ENCODE data around the gene RAB27B. TPM values are rescaled to one million over a fixed set of nuclear protein-coding genes. Genes with fewer than 3 reads are reported as not detected.

Gene RAB27B
- total RNA-seq, 4 donors from 2014 or later: 0.19 to 0.98 (median 0.61) TPM

DNA sequence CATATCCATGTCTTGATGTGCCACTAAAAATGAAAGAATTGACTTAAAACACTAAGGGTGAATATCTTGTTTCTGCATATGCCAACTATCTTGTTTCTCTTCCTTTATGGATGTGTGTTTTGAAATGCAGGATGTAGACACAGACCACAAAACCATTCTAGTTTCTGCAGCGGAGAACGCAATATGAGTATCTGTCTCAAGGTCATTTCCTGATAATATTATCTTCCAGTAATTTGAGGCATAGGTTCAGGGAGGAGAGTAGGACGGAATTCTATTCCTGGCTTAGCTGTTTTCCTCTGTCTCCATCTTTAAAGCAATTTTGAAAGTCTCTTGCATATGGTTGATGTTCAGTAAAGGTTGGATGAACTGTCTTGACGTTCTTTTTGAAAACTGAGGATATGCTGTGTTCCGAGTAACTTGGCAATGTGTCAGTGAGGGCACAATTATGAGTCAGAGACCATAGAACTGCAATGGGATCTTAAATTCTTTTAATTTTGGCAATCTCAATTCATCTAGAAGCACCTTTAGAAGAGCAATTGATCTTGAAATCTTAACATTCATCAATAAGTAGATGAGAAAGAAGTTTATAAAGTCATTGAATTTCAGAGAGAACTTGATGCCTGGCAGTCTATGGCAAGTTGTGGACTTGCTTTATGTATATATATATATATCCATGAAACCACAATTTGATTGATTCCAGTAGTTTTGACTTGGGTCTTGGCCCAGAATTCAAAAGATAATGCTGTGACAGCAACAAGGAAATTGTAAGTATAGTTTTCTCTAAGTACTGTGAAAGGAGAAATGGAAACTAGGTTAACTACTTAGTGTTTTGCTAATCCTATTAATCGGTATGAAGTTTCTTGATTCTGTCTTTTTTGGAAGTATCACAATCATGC, 24.8 kb downstream of the RAB27B start:
- TF ChIP-seq, protein P1, sequence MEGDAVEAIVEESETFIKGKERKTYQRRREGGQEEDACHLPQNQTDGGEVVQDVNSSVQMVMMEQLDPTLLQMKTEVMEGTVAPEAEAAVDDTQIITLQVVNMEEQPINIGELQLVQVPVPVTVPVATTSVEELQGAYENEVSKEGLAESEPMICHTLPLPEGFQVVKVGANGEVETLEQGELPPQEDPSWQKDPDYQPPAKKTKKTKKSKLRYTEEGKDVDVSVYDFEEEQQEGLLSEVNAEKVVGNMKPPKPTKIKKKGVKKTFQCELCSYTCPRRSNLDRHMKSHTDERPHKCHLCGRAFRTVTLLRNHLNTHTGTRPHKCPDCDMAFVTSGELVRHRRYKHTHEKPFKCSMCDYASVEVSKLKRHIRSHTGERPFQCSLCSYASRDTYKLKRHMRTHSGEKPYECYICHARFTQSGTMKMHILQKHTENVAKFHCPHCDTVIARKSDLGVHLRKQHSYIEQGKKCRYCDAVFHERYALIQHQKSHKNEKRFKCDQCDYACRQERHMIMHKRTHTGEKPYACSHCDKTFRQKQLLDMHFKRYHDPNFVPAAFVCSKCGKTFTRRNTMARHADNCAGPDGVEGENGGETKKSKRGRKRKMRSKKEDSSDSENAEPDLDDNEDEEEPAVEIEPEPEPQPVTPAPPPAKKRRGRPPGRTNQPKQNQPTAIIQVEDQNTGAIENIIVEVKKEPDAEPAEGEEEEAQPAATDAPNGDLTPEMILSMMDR (IDR thresholded peaks at IDR 0.05; ENCODE audit: low read depth): no peak

DNA sequence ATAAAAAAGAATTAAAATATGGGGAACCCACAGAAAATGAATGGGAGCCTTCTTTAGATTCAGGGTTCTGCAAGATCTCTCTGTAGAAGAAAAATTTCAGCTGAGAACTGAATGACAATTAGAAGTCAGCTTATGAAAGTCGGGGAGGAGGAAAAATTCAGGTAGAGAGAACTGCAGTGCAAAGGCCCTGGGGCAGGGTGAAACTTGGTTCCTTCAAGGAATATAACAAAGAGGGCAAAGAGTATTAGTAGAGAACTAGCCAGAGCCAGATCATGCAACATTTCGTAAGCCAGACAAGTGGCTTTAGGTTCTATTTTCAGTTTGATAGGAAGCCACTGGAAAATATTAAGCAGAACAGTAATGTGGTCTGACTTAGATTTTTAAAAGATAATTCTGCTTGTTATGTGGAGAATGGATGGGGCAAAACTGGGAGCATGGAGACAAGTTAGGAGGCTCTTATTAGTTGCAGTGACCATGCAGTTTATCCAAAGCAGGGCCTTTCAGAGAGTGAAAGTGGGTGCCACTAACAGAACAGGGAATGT, 27.9 kb downstream of the RAB27B start:
- TF ChIP-seq, protein P1 (IDR thresholded peaks at IDR 0.05; ENCODE audit: low read depth): no peak

GRCh38 chr18:54857499-54857898, 29.2 kb downstream of the RAB27B start:
- TF ChIP-seq, protein P1 (IDR thresholded peaks at IDR 0.05; ENCODE audit: low read depth): no peak

- TF ChIP-seq, protein P1 (IDR thresholded peaks at IDR 0.05; ENCODE audit: low read depth): no peak
Measured at GRCh38 chr18:54859667-54860421, 31.6 kb downstream of the RAB27B start.

GRCh38 chr18:54860941-54861340, 32.7 kb downstream of the RAB27B start:
- TF ChIP-seq, protein P1 (IDR thresholded peaks at IDR 0.05; ENCODE audit: low read depth): no peak

DNA sequence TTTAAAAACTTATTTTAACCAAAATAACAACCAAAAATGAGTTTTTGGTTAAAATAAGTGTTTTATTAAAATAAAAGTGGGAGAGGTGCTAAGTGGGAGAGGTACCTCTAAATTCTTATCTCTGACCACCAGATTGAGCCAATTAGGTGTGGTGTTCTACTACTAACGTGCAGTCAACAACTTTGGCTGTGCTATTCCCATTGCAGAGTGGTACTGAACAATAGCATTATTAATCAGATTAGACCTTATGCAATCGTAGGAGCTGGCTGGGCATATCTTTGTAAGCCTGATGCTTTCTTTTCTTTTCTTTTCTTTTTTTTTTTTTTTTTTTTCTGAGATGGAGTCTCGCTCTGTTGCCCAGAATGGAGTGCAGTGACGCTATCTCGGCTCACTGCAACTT, 38.9 kb downstream of the RAB27B start:
- TF ChIP-seq, protein P1 (IDR thresholded peaks at IDR 0.05; ENCODE audit: low read depth): no peak

GRCh38 chr18:54871231-54871630, 43.0 kb downstream of the RAB27B start:
- TF ChIP-seq, protein P1 (IDR thresholded peaks at IDR 0.05; ENCODE audit: low read depth): no peak

All from subcutaneous adipose tissue (tissue), 4 donors.